ENCODE measurements around the gene SPATA6L. TPM values are rescaled to one million over a fixed set of nuclear protein-coding genes. Genes with fewer than 3 reads are reported as not detected.

The SPATA6L gene
- polyA plus RNA-seq, 1 of the 3 experiments (the other 2 are of a cell fraction), result 0.44 TPM

GRCh38 chr9:4667681-4668080 is 1.4 kb upstream of the SPATA6L start:
- TF ChIP-seq USF1 (IDR thresholded peaks at IDR 0.05; ENCODE audit: borderline replicate concordance, low read depth) (no peak), FOXJ3 (CRISPR knock-in tag; IDR thresholded peaks at IDR 0.05) (no peak), IRF3 (IDR thresholded peaks at IDR 0.05; ENCODE audit: low read depth, low read length) (no peak), RXRA (IDR thresholded peaks at IDR 0.05; ENCODE audit: borderline replicate concordance, low read depth) (no peak), YY1 (IDR thresholded peaks at IDR 0.05; ENCODE audit: low read depth) (no peak), MXI1 (IDR thresholded peaks at IDR 0.05; ENCODE audit: low read depth, low read length) (no peak), MEF2A (IDR thresholded peaks at IDR 0.05; ENCODE audit: borderline replicate concordance, low read depth) (no peak), FOXM1 (IDR thresholded peaks at IDR 0.05; ENCODE audit: low read depth) (no peak), ZBTB33 (IDR thresholded peaks at IDR 0.05; ENCODE audit: borderline replicate concordance, low read depth) (no peak)
- H3K9me2 ChIP-seq, result no peaks in the 10 kb centered on the region
- no peaks in the 10 kb centered on the region for H4K20me1 ChIP-seq (ENCODE audit: insufficient read depth)
- H3K79me2 ChIP-seq (ENCODE audit: insufficient read depth), result 0 out of 2 replicates have a peak, but pooled peaks cover 9% of the 10 kb centered on the region
- WGBS (ENCODE audit: low lambda C conversion rate), result 100% methylated on average over 1 of the region's 1 CpG
- ChIA-PET POLR2A (no interaction called here), CTCF (interaction anchor here (0.8 kb wide), 1 partner anchor 13 kb away, joined by 3 read pairs; no protein-coding TSS in a partner anchor)
- H3K4me1 ChIP-seq (ENCODE audit: control insufficient read depth in 1 of 2, insufficient read depth in 2 of 2, low read depth in 1 of 2, low read length in 1 of 2), result peaks cover 0 to 26% of the 10 kb centered on the region in 2 experiments; a peak in 3 of 4 replicates
- no peak overlapping the region for H3K4me2 ChIP-seq
- peaks cover 5% of the 10 kb centered on the region for H3F3A ChIP-seq (replicated peaks; ENCODE audit: insufficient read depth)
- H3K9me3 ChIP-seq, result no peaks in the 10 kb centered on the region
- H3K27me3 ChIP-seq (ENCODE audit: insufficient read depth), result no peaks in the 10 kb centered on the region
- no peak overlapping the region for H2AFZ ChIP-seq (ENCODE audit: low read depth)
- no peak overlapping the region for H3K9ac ChIP-seq
- DNase-seq, result no peak
- H3K27ac ChIP-seq (ENCODE audit: low read depth in 2 of 2, low read length in 1 of 2), result no peak overlapping the region
- H3K36me3 ChIP-seq (replicated peaks in 1 of 2; ENCODE audit: control insufficient read depth in 1 of 2, insufficient read depth in 2 of 2, low read length in 1 of 2), result no peaks in the 10 kb centered on the region
- no peak overlapping the region for H3K4me3 ChIP-seq (ENCODE audit: low read depth in 2 of 2, low read length in 1 of 2)

- 88% methylated on average over 2 of the region's 2 CpGs for WGBS (ENCODE audit: low lambda C conversion rate)
- Histone ChIP-seq H3F3A (replicated peaks; ENCODE audit: insufficient read depth) (peaks cover 10% of the 10 kb centered on the region), H3K36me3 (replicated peaks in 1 of 2; ENCODE audit: control insufficient read depth in 1 of 2, insufficient read depth in 2 of 2, low read length in 1 of 2) (no peaks in the 10 kb centered on the region), H3K4me1 (ENCODE audit: control insufficient read depth in 1 of 2, insufficient read depth in 2 of 2, low read depth in 1 of 2, low read length in 1 of 2) (peaks cover 3 to 33% of the 10 kb centered on the region in 2 experiments; a peak in 3 of 4 replicates), H3K9me2 (no peaks in the 10 kb centered on the region), H3K27ac (ENCODE audit: low read depth in 2 of 2, low read length in 1 of 2) (peak overlapping the region in 1 of 2 experiments; percentile 43; a peak in 2 of 4 replicates), H3K4me2 (peak overlapping the region; percentile 90), H3K79me2 (ENCODE audit: insufficient read depth) (0 out of 2 replicates have a peak, but pooled peaks cover 9% of the 10 kb centered on the region), H2AFZ (ENCODE audit: low read depth) (no peak overlapping the region), H3K9ac (no peak overlapping the region), H3K27me3 (ENCODE audit: insufficient read depth) (no peaks in the 10 kb centered on the region), H3K9me3 (no peaks in the 10 kb centered on the region), H4K20me1 (ENCODE audit: insufficient read depth) (no peaks in the 10 kb centered on the region), H3K4me3 (ENCODE audit: low read depth in 2 of 2, low read length in 1 of 2) (no peak overlapping the region; a peak in 1 of 4 replicates)
- ChIA-PET POLR2A (interaction anchor here (2.3 kb wide), 1 partner anchor 14 kb away, joined by 17 read pairs; the partner anchor contains the start of gene CDC37L1), CTCF (interaction anchor here (0.6 to 1.9 kb wide), 14 partner anchors 9 to 1880 kb away, joined by 3 to 10 read pairs (median 4); partner anchors contain the start of gene AK3)
- DNase-seq, result peak; percentile 37
- TF ChIP-seq RFX5 (IDR thresholded peaks at IDR 0.05; ENCODE audit: low read length) (no peak), EZH2phosphoT487 (IDR thresholded peaks at IDR 0.05; ENCODE audit: borderline replicate concordance, low read depth) (no peak), FOXM1 (IDR thresholded peaks at IDR 0.05; ENCODE audit: low read depth) (no peak), RCOR1 (IDR thresholded peaks at IDR 0.05; ENCODE audit: low read length) (no peak), GABPA (IDR thresholded peaks at IDR 0.05; ENCODE audit: low read depth) (no peak)
Observed at GRCh38 chr9:4665357-4665756, 923 bp downstream of the SPATA6L start.

All from SK-N-SH (cell line).